Stimulated activated naive B cell treated with anti-CD40 and anti-IgM and Interleukin-4, amounts not matched to agents 10 μg/mL and 1 μg/mL and 100 μg/mL, for 72 hours (primary cell): ENCODE results near the gene DENND2A.
"Not testable (repeated sequence)": the region's sequence is repeated elsewhere in the genome, so short reads cannot be mapped to it uniquely, and the experiment has no call there.

Experiments used
- ATAC-seq, 2 donors: fragments of 150-1000 bp; cut with Tn5 transposase; replicated peaks; 2 replicates each; pipeline ENCODE4 v1.10.0; 2021; ENCODE audit warnings: moderate library complexity in 1 of 2
- DNase-seq: peaks from one replicate; pipeline ENCODE4 v3.0.0; 2021
- H3K27ac Mint-ChIP-seq: one replicate; pipeline ENCODE4 v1.8.0; 2022; ENCODE audit warnings: mild to moderate bottlenecking, mixed read lengths
- H3K27me3 Mint-ChIP-seq, 2 donors: one replicate each; pipeline ENCODE4 v1.8.0; 2022; ENCODE audit warnings: mixed read lengths in 2 of 2
- H3K36me3 Mint-ChIP-seq, 2 donors: one replicate each; pipeline ENCODE4 v1.8.0; 2022; ENCODE audit warnings: mixed read lengths in 2 of 2, mild to moderate bottlenecking in 1 of 2
- H3K4me1 Mint-ChIP-seq, 2 donors: one replicate each; pipeline ENCODE4 v1.8.0; 2022; ENCODE audit warnings: mixed read lengths in 2 of 2, mild to moderate bottlenecking in 1 of 2
- H3K4me3 Mint-ChIP-seq, 2 donors: one replicate each; pipeline ENCODE4 v1.8.0; 2022; ENCODE audit warnings: mild to moderate bottlenecking in 2 of 2, mixed read lengths in 2 of 2, moderate library complexity in 1 of 2
- H3K9me3 Mint-ChIP-seq, 2 donors: one replicate each; pipeline ENCODE4 v1.8.0; 2022; ENCODE audit warnings: mixed read lengths in 2 of 2, mild to moderate bottlenecking in 1 of 2

DENND2A gene

GRCh38 chr7:140631021-140631420, 9.6 kb downstream of the DENND2A start:
- peaks cover 0 to 2% of the 10 kb centered on the region in 2 donors for H3K36me3 Mint-ChIP-seq
- no peak for ATAC-seq
- H3K27ac Mint-ChIP-seq = peak overlapping the region; percentile 70
- peaks cover 26 to 30% of the 10 kb centered on the region in 2 donors for H3K27me3 Mint-ChIP-seq
- no peak overlapping the region for H3K4me3 Mint-ChIP-seq
- no peak for DNase-seq
- H3K4me1 Mint-ChIP-seq = no peaks in the 10 kb centered on the region
- no peaks in the 10 kb centered on the region for H3K9me3 Mint-ChIP-seq

DNA sequence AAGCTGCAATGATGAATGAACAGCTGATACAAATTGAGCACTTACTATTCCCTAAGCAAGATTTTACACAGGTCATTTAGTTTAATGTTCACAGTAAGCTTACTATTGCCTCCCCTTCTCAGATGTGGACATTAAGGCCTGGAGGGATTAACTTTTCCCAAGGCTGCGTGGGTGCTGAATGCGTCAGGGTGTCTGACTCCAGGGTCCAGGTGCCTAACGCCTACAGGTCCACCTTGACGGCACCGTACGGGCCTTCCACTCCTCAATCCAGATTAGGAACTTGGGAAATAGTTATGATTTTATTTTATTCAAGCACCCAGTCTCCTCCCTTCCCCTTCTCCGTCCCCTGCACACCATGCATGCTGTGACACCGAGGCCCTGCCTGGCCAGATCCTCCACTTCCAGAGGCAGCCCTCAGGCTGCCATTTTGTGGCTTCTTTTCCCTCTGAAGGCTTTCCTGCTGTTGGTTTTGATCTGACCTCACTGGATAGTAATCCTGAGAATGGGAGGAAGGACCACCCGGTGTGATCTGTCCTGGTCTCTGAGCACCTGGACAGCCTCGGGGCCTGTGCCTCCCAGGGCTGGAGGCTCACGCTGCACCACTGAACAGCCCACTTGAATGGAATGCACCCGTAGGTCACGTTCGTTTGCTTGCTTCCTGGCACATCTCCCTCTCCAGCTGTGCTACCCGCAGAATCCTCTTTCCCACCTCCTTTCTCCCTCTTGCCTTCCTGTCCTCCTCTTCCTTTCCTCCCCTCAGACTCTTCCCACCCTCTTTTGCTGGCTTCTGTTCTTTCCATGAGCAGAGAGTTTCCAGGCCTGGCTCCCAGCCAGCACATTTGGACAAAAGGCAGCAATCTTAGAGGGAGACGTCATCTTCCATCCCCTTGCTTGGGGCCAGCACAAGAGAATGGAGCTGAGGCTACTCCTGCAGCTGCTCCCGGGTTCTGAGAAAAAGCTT, 14.4 kb downstream of the DENND2A start:
- Mint-ChIP-seq H3K36me3 (no peaks in the 10 kb centered on the region), H3K27ac (no peak overlapping the region), H3K27me3 (peaks cover 15 to 26% of the 10 kb centered on the region in 2 donors), H3K4me3 (no peak overlapping the region), H3K4me1 (no peaks in the 10 kb centered on the region), H3K9me3 (no peaks in the 10 kb centered on the region)
- ATAC-seq (no peak), DNase-seq (no peak)

GRCh38 chr7:140625192-140625558, 15.4 kb downstream of the DENND2A start:
- H3K9me3 Mint-ChIP-seq, DNase-seq, H3K27ac Mint-ChIP-seq, ATAC-seq, H3K4me1 Mint-ChIP-seq, H3K36me3 Mint-ChIP-seq, H3K4me3 Mint-ChIP-seq: not testable (repeated sequence)
- H3K27me3 Mint-ChIP-seq = peaks cover 11 to 26% of the 10 kb centered on the region in 2 donors

- ATAC-seq = no peak
- H3K4me1 Mint-ChIP-seq = no peaks in the 10 kb centered on the region
- H3K36me3 Mint-ChIP-seq = no peaks in the 10 kb centered on the region
- DNase-seq = no peak
- H3K27me3 Mint-ChIP-seq = peaks cover 11 to 26% of the 10 kb centered on the region in 2 donors
- no peak overlapping the region for H3K27ac Mint-ChIP-seq
- H3K9me3 Mint-ChIP-seq = no peaks in the 10 kb centered on the region
- H3K4me3 Mint-ChIP-seq = no peak overlapping the region
These were observed 16.0 kb downstream of the DENND2A start for GRCh38 chr7:140624392-140625191.

GRCh38 chr7:140623980-140624379, 16.6 kb downstream of the DENND2A start:
- no peak overlapping the region for H3K4me3 Mint-ChIP-seq
- ATAC-seq = no peak
- peaks cover 11 to 22% of the 10 kb centered on the region in 2 donors for H3K27me3 Mint-ChIP-seq
- no peaks in the 10 kb centered on the region for H3K36me3 Mint-ChIP-seq
- H3K4me1 Mint-ChIP-seq = no peaks in the 10 kb centered on the region
- H3K27ac Mint-ChIP-seq = no peak overlapping the region
- H3K9me3 Mint-ChIP-seq = no peaks in the 10 kb centered on the region
- no peak for DNase-seq

DNA sequence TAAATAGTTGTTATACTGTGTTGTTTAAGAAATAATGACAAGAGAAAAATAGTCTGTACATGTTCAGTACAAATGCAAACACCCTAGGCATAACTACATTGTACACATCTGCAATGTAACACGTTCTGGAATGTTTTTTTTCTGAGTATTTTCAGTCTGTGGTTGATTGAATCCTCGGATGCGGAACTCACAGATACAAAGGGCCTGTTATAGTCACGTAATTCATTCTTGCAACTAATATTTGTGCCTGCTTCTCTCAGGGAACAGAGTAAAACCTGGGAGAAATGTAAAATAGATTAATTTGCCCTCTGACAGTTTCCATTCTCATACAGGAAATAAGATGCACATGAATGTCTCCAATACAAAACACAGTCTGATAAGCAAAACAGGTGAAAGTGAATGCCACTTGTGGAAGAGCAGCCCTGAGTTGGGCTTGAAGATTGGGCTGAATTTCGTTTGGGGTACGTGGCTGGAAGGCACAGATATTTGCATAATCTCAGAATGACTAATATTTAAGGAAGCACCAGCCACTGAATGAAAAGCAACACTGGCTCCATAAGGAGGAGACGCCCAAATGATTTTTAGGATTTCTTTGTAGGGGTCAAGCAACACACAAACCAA, 19.1 kb downstream of the DENND2A start:
- Mint-ChIP-seq H3K9me3 (no peaks in the 10 kb centered on the region), H3K27ac (no peak overlapping the region), H3K27me3 (peaks cover 9 to 16% of the 10 kb centered on the region in 2 donors), H3K36me3 (no peaks in the 10 kb centered on the region), H3K4me1 (no peaks in the 10 kb centered on the region), H3K4me3 (no peak overlapping the region)
- peak in 1 of 2 donors; percentile 48 for ATAC-seq
- no peak for DNase-seq

GRCh38 chr7:140619915-140620510, 20.6 kb downstream of the DENND2A start:
- H3K9me3 Mint-ChIP-seq, H3K36me3 Mint-ChIP-seq, H3K4me3 Mint-ChIP-seq, ATAC-seq, H3K27ac Mint-ChIP-seq, H3K4me1 Mint-ChIP-seq, DNase-seq: not testable (repeated sequence)
- peaks cover 5 to 11% of the 10 kb centered on the region in 2 donors for H3K27me3 Mint-ChIP-seq

DNA sequence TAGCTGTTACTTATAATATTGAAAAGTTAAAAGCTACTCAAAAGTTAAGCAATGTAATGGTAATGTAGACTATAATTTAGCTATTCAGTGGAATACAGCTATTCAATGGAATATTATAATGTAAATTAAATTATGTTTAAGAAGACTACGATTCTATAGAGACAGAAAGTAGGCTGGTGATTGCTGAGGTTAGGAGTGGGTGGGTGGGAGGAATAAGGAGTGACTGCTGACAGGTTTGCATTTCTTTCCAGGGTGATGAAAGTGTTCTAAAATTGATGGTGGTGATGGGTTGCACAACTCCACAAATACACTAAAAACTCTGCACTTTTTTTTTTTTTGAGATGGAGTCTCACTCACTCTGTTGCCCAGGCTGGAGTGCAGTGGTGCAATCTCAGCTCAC, 21.4 kb downstream of the DENND2A start:
- no peak for DNase-seq
- Mint-ChIP-seq H3K36me3 (no peaks in the 10 kb centered on the region), H3K9me3 (no peaks in the 10 kb centered on the region), H3K4me1 (no peaks in the 10 kb centered on the region), H3K4me3 (no peak overlapping the region), H3K27ac (no peak overlapping the region), H3K27me3 (peaks cover 3 to 4% of the 10 kb centered on the region in 2 donors)
- ATAC-seq = no peak

DNA sequence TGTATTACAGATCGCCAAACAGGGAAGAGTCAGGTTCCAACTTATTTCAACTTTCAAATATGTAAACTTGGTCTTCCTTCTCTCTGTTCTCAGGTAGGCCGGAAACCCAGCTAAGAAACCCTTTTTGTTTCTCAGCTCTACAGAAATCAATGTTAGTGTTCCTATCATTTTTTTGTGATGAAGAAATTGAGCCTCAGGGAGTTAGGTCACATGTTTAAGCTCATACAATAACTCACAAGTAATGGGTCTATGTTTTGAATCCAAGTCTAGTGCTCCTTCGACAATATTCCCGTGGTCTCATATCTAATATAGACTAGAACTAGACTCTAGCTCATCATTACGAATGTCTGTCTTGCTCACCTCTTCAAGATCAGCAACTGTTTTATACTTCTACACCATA, 22.3 kb downstream of the DENND2A start:
- Mint-ChIP-seq H3K27me3 (no peaks in the 10 kb centered on the region), H3K27ac (no peak overlapping the region), H3K4me1 (no peaks in the 10 kb centered on the region), H3K36me3 (no peaks in the 10 kb centered on the region), H3K4me3 (no peak overlapping the region), H3K9me3 (no peaks in the 10 kb centered on the region)
- ATAC-seq (no peak), DNase-seq (no peak)

- Mint-ChIP-seq H3K36me3 (no peaks in the 10 kb centered on the region), H3K27me3 (no peaks in the 10 kb centered on the region), H3K9me3 (no peaks in the 10 kb centered on the region), H3K4me3 (no peak overlapping the region), H3K4me1 (no peaks in the 10 kb centered on the region), H3K27ac (no peak overlapping the region)
- DNase-seq (no peak), ATAC-seq (no peak)
These were observed 23.5 kb downstream of the DENND2A start for GRCh38 chr7:140617081-140617480.

DNA sequence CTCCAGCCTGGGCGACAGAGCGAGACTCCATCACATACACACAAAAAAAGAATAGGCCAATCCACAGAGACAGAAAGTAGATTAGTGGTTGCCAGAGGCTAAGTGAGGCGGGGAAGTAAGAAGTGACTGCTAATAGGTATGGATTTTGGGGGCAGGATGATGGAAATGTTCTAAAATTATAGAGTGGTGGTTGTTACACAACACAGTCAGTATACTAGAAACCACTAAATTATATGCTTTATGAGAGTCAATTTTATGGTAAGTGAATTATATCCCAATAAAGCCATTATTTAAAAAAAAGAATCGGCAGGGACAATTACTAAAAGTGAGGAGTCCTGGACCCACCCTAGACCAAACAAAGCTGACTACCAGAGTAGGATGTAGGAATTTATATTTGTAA, 24.3 kb downstream of the DENND2A start:
- H3K9me3 Mint-ChIP-seq = no peaks in the 10 kb centered on the region
- DNase-seq (no peak), ATAC-seq (no peak)
- H3K36me3 Mint-ChIP-seq = no peaks in the 10 kb centered on the region
- H3K27ac Mint-ChIP-seq = no peak overlapping the region
- no peaks in the 10 kb centered on the region for H3K4me1 Mint-ChIP-seq
- no peak overlapping the region for H3K4me3 Mint-ChIP-seq
- H3K27me3 Mint-ChIP-seq = peaks cover 0 to 4% of the 10 kb centered on the region in 2 donors

DNA sequence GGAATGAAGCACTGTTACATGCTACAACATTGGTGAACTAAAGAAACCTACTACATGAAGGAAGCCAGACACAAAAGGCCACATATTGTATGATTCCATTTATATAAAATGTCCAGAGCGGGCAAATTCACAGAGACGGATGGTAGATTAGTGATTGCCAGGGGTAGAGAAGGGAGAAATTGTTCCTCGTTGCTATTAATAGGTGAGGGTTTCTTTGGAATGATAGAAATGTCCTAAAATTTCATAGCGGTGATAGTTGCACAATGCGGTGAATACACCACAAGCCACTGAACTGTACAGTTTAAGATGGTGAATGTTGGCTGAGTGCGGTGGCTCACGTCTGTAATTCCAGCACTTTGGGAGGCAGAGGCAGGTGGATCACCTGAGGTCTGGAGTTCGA, 29.0 kb downstream of the DENND2A start:
- no peaks in the 10 kb centered on the region for H3K9me3 Mint-ChIP-seq
- H3K27me3 Mint-ChIP-seq = peaks cover 4 to 17% of the 10 kb centered on the region in 2 donors
- H3K4me3 Mint-ChIP-seq = no peak overlapping the region
- H3K4me1 Mint-ChIP-seq = no peaks in the 10 kb centered on the region
- H3K27ac Mint-ChIP-seq = no peak overlapping the region
- H3K36me3 Mint-ChIP-seq = no peaks in the 10 kb centered on the region
- no peak for ATAC-seq
- DNase-seq = no peak

DNA sequence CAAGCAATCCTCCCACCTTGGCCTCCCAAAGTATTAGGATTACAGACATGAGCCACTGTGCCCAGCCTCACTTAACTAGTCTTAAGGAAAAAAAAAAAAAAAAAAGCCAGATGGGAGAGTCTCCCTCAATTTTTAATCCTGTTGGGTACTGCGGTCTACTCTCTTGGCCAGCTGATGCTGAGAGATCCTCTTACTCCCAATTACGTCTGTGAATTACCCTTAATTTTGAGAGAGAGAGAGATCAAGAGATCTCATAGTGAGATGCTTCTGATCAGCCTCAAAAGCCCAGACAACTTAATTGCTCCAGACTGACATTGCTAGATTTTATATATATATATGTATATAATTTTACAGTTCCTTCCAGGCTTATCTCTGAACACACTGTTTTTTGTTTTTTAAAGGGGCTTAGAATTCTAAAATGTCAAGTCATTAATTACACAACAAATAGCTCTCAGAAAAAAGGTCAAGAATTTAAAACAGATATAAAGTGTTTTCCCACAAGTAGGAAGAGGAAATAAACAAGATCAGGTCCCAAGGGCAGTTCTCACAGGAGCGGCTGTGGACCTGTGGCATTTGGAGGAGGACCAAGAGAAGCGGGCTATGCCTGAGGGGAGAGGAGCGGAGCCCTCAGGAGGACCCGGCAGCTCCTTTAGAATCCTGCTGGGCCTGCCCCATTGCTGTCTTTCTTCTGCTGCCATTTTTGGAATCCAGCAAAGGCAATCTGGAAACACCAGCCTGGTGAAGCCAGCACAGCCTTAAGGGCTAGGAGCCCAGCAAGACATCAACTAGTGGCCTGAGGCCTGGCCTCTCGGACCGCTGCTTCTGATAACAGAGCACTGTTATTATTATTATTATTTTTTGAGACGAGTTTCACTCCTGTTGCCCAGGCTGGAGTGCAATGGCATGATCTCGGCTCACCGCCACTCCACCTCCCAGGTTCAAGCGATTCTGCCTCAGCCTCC, 30.1 kb downstream of the DENND2A start:
- Mint-ChIP-seq H3K9me3 (no peaks in the 10 kb centered on the region), H3K36me3 (no peaks in the 10 kb centered on the region), H3K27me3 (peaks cover 4 to 19% of the 10 kb centered on the region in 2 donors), H3K4me3 (no peak overlapping the region), H3K4me1 (no peaks in the 10 kb centered on the region), H3K27ac (no peak overlapping the region)
- no peak for DNase-seq
- ATAC-seq = no peak
